ENCODE data around the gene VPS33B. TPM values are rescaled to one million over a fixed set of nuclear protein-coding genes. Genes with fewer than 3 reads are reported as not detected.

Gene VPS33B
- total and polyA plus RNA-seq, 12 donors, result 3.7 to 10.4 (median 5.9) TPM

- TF ChIP-seq, protein P1, sequence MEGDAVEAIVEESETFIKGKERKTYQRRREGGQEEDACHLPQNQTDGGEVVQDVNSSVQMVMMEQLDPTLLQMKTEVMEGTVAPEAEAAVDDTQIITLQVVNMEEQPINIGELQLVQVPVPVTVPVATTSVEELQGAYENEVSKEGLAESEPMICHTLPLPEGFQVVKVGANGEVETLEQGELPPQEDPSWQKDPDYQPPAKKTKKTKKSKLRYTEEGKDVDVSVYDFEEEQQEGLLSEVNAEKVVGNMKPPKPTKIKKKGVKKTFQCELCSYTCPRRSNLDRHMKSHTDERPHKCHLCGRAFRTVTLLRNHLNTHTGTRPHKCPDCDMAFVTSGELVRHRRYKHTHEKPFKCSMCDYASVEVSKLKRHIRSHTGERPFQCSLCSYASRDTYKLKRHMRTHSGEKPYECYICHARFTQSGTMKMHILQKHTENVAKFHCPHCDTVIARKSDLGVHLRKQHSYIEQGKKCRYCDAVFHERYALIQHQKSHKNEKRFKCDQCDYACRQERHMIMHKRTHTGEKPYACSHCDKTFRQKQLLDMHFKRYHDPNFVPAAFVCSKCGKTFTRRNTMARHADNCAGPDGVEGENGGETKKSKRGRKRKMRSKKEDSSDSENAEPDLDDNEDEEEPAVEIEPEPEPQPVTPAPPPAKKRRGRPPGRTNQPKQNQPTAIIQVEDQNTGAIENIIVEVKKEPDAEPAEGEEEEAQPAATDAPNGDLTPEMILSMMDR (IDR thresholded peaks at IDR 0.05), result no peak
- Histone ChIP-seq H3K4me1 (peaks cover 0 to 50% (median 31%) of the 10 kb centered on the region in 9 donors), H3K9me3 (no peaks in the 10 kb centered on the region), H3K27ac (peak overlapping the region in 1 of 10 donors; percentile 95), H3K27me3 (no peaks in the 10 kb centered on the region), H3K4me3 (peak overlapping the region in 8 of 10 donors; percentile 66 to 96 (median 82)), H3K36me3 (peaks cover 0 to 45% (median 25%) of the 10 kb centered on the region in 9 donors)
- 69 to 73% methylated on average over 20 of the region's 20 CpGs for WGBS, 2 donors
- ATAC-seq (no peak), DNase-seq (no peak)
- intact Hi-C loops (cut with DNase I), result loop anchor here (1.0 to 10.0 kb wide), 15 partner anchors 37 to 317 kb away; partner anchors contain the start of genes PRC1 (in 2 of the 10) and VPS33B (in 1 of the 10)
Observed at GRCh38 chr15:90955624-90956273, 66.6 kb downstream of the VPS33B start.

- intact Hi-C loops (cut with DNase I), result loop anchor here (5.0 to 10.0 kb wide), 10 partner anchors 37 to 317 kb away; partner anchors contain the start of genes PRC1 (in 2 of the 10) and VPS33B (in 1 of the 10)
- DNase-seq, result peak; percentile 93 to 95
- TF ChIP-seq, protein P1 (IDR thresholded peaks at IDR 0.05), result no peak
- Histone ChIP-seq H3K9me3 (no peaks in the 10 kb centered on the region), H3K4me3 (peak within 1 kb of the TSS; percentile 44 to 96 (median 80)), H3K4me1 (peaks cover 0 to 43% (median 28%) of the 10 kb centered on the region in 9 donors), H3K27me3 (no peaks in the 10 kb centered on the region), H3K36me3 (peaks cover 0 to 45% (median 32%) of the 10 kb centered on the region in 9 donors), H3K27ac (peak within 1 kb of the TSS; percentile 15 to 97 (median 88))
- peak; percentile 89 to 97 (median 96) for ATAC-seq
- WGBS, 2 donors, result 2% methylated on average over 68 to 69 of the region's 69 CpGs
Observed at GRCh38 chr15:90954712-90955623, 67.4 kb downstream of the VPS33B start, which contains the start of gene RCCD1. TSS of gene RCCD1 (plus strand) at chr15:90954884. CDS start at chr15:90956735, 1,851 bp downstream.

DNA sequence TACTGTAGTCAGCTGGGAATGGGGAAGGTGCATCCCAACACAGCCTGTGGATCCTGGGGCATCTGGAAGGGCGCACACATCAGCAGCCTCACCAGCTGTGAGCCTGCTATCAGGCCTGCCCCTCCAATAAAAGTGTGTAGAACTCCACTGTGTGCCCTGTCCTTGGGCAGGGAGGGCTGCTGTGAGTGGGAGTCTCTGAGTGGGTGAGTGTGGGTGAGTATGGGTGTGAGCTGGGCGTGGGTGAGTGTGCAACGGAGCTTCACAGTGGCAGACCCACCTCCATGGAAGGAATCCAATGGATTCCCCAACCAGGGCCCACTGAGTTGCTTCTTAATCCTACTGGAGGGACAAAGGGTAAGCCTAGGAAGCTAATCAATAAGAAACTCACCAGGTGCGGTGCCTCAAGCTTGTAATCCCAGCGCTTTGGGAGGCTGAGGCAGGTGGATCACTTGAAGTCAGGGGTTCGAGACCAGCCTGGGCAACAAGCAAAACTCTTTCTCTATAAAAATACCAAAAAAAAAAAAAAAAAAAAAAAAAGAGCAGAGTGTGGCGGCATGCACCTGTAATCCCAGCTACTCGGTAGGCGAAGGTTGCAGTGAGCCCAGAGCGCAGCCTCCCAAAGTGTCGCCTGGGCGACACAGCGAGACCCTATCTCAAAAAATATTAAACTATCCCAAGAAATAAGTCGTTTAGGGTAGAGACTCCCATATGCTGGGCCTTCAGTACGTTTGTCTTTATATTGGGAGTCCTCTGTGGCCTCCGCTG, 68.3 kb downstream of the VPS33B start:
- Histone ChIP-seq H3K36me3 (peaks cover 3 to 50% (median 41%) of the 10 kb centered on the region in 9 donors), H3K27me3 (no peaks in the 10 kb centered on the region), H3K9me3 (no peaks in the 10 kb centered on the region), H3K4me3 (peak overlapping the region in 9 of 10 donors; percentile 58 to 96 (median 82)), H3K4me1 (peaks cover 0 to 36% (median 24%) of the 10 kb centered on the region in 9 donors), H3K27ac (peak overlapping the region in 8 of 10 donors; percentile 77 to 97 (median 90))
- TF ChIP-seq, protein P1 (IDR thresholded peaks at IDR 0.05), result no peak
- 75 to 76% methylated on average over 16 of the region's 16 CpGs for WGBS, 2 donors
- intact Hi-C loops (cut with DNase I), result loop anchor here in 3 of 10 donors (10.0 kb wide), 3 partner anchors 71 to 311 kb away; partner anchors contain the start of gene VPS33B (in 1 of the 3)
- DNase-seq (no peak), ATAC-seq (no peak)
